ENCODE results near the gene NFATC2IP. TPM values are rescaled to one million over a fixed set of nuclear protein-coding genes. Genes with fewer than 3 reads are reported as not detected.
A peak's percentile ranks its signal among the peaks of the same experiment; 100 is the strongest.

NFATC2IP gene
- total RNA-seq, 1 donor from 2014 or later = 61.0 TPM

- Mint-ChIP-seq H3K36me3 (ENCODE audit: low read depth, unreplicated experiment) (peaks cover 19% of the 10 kb centered on the region), H3K27me3 (ENCODE audit: unreplicated experiment) (peaks cover 2% of the 10 kb centered on the region), H3K4me3 (ENCODE audit: unreplicated experiment) (no peak overlapping the region), H3K27ac (ENCODE audit: unreplicated experiment) (no peak overlapping the region), H3K9me3 (ENCODE audit: unreplicated experiment) (no peaks in the 10 kb centered on the region), H3K4me1 (ENCODE audit: unreplicated experiment) (no peaks in the 10 kb centered on the region)
- TF ChIP-seq, protein P1, sequence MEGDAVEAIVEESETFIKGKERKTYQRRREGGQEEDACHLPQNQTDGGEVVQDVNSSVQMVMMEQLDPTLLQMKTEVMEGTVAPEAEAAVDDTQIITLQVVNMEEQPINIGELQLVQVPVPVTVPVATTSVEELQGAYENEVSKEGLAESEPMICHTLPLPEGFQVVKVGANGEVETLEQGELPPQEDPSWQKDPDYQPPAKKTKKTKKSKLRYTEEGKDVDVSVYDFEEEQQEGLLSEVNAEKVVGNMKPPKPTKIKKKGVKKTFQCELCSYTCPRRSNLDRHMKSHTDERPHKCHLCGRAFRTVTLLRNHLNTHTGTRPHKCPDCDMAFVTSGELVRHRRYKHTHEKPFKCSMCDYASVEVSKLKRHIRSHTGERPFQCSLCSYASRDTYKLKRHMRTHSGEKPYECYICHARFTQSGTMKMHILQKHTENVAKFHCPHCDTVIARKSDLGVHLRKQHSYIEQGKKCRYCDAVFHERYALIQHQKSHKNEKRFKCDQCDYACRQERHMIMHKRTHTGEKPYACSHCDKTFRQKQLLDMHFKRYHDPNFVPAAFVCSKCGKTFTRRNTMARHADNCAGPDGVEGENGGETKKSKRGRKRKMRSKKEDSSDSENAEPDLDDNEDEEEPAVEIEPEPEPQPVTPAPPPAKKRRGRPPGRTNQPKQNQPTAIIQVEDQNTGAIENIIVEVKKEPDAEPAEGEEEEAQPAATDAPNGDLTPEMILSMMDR (IDR thresholded peaks at IDR 0.05; ENCODE audit: unreplicated experiment) = no peak
- no peak for DNase-seq (ENCODE audit: low spot score)
Observed at GRCh38 chr16:28912558-28912957, 38.2 kb upstream of the NFATC2IP start.

- H3K4me3 Mint-ChIP-seq (ENCODE audit: unreplicated experiment) = peak overlapping the region; percentile 23
- H3K36me3 Mint-ChIP-seq (ENCODE audit: low read depth, unreplicated experiment) = peaks cover 19% of the 10 kb centered on the region
- H3K27ac Mint-ChIP-seq (ENCODE audit: unreplicated experiment) = no peak overlapping the region
- peaks cover 2% of the 10 kb centered on the region for H3K27me3 Mint-ChIP-seq (ENCODE audit: unreplicated experiment)
- TF ChIP-seq, protein P1 (IDR thresholded peaks at IDR 0.05; ENCODE audit: unreplicated experiment) = no peak
- no peaks in the 10 kb centered on the region for H3K4me1 Mint-ChIP-seq (ENCODE audit: unreplicated experiment)
- H3K9me3 Mint-ChIP-seq (ENCODE audit: unreplicated experiment) = no peaks in the 10 kb centered on the region
- no peak for DNase-seq (ENCODE audit: low spot score)
Observed at GRCh38 chr16:28913946-28914724, 36.6 kb upstream of the NFATC2IP start.

DNA sequence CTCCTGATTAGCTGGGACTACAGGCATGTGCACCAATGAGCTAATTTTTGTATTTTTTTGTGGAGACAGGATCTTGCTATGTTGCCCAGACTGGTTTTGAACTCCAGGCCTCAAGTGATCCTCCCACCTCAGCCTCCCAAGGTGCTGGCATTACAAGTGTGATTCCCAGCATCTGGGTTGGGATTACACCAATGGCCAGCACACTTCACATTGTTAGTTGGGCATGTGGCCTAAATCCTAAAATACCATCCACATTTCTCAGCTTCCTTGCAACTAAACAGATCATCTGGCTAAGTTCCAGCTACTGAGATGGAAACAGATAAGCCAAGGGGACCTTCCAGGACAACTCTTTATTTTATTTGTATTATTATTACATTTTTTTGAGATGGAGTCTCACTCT, 35.6 kb upstream of the NFATC2IP start:
- Mint-ChIP-seq H3K27ac (ENCODE audit: unreplicated experiment) (no peak overlapping the region), H3K4me1 (ENCODE audit: unreplicated experiment) (no peaks in the 10 kb centered on the region), H3K36me3 (ENCODE audit: low read depth, unreplicated experiment) (peaks cover 19% of the 10 kb centered on the region), H3K4me3 (ENCODE audit: unreplicated experiment) (no peak overlapping the region), H3K27me3 (ENCODE audit: unreplicated experiment) (peaks cover 2% of the 10 kb centered on the region), H3K9me3 (ENCODE audit: unreplicated experiment) (no peaks in the 10 kb centered on the region)
- TF ChIP-seq, protein P1 (IDR thresholded peaks at IDR 0.05; ENCODE audit: unreplicated experiment) = no peak
- no peak for DNase-seq (ENCODE audit: low spot score)

DNA sequence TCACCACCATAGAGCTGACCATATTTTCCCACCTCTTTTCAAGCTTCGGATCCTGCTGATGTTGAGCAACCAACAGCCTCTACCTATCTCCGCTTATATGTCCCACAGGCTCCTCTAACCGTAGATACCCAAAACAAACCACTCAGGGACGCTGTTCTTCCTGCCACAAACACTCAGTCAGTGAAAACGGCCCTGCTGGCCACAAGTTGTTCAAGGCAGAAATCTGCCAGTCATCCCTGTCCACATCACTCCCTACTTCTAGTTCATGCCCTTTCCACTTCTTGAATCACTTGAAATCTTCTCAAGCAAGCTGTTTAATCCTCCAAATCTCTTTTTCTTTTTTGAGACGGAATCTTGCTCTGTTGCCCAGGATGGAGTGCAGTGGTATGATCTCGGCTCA, 33.6 kb upstream of the NFATC2IP start:
- no peak for DNase-seq (ENCODE audit: low spot score)
- H3K4me1 Mint-ChIP-seq (ENCODE audit: unreplicated experiment) = no peaks in the 10 kb centered on the region
- H3K36me3 Mint-ChIP-seq (ENCODE audit: low read depth, unreplicated experiment) = peaks cover 19% of the 10 kb centered on the region
- peaks cover 2% of the 10 kb centered on the region for H3K27me3 Mint-ChIP-seq (ENCODE audit: unreplicated experiment)
- TF ChIP-seq, protein P1 (IDR thresholded peaks at IDR 0.05; ENCODE audit: unreplicated experiment) = no peak
- peak overlapping the region; percentile 6 for H3K4me3 Mint-ChIP-seq (ENCODE audit: unreplicated experiment)
- H3K9me3 Mint-ChIP-seq (ENCODE audit: unreplicated experiment) = no peaks in the 10 kb centered on the region
- H3K27ac Mint-ChIP-seq (ENCODE audit: unreplicated experiment) = no peak overlapping the region

- TF ChIP-seq, protein P1 (IDR thresholded peaks at IDR 0.05; ENCODE audit: unreplicated experiment) = no peak
- no peak overlapping the region for H3K4me3 Mint-ChIP-seq (ENCODE audit: unreplicated experiment)
- no peak for DNase-seq (ENCODE audit: low spot score)
- peaks cover 14% of the 10 kb centered on the region for H3K36me3 Mint-ChIP-seq (ENCODE audit: low read depth, unreplicated experiment)
- H3K27me3 Mint-ChIP-seq (ENCODE audit: unreplicated experiment) = peaks cover 5% of the 10 kb centered on the region
- H3K27ac Mint-ChIP-seq (ENCODE audit: unreplicated experiment) = no peak overlapping the region
- H3K9me3 Mint-ChIP-seq (ENCODE audit: unreplicated experiment) = no peaks in the 10 kb centered on the region
- H3K4me1 Mint-ChIP-seq (ENCODE audit: unreplicated experiment) = peaks cover 4% of the 10 kb centered on the region
Observed at GRCh38 chr16:28918698-28919097, 32.0 kb upstream of the NFATC2IP start.
